ENCODE results near the gene ZC3H4. TPM values are rescaled to one million over a fixed set of nuclear protein-coding genes. Genes with fewer than 3 reads are reported as not detected.
A peak's percentile ranks its signal among the peaks of the same experiment; 100 is the strongest.

The ZC3H4 gene
- total and polyA plus RNA-seq, 11 donors, result 9.6 to 35.0 (median 22.9) TPM

GRCh38 chr19:47158367-47158791 is 44.8 kb upstream of the ZC3H4 start:
- Histone ChIP-seq H3K4me3 (peak overlapping the region in 4 of 12 donors; percentile 1 to 29 (median 5)), H3K9me3 (no peaks in the 10 kb centered on the region), H3K27ac (peak overlapping the region; percentile 67 to 92 (median 86)), H3K27me3 (no peaks in the 10 kb centered on the region), H3K4me1 (peaks cover 20 to 60% (median 43%) of the 10 kb centered on the region in 12 donors), H3K36me3 (peaks cover 0 to 48% (median 37%) of the 10 kb centered on the region in 9 donors)
- TF ChIP-seq CTCF (IDR thresholded peaks at IDR 0.05), result no peak
- TF ChIP-seq POLR2A (IDR thresholded peaks at IDR 0.05), result no peak
- DNase-seq (peak in 2 of 5 donors; percentile 18 to 23), ATAC-seq (peak in 3 of 4 donors; percentile 33 to 46 (median 35))
- intact Hi-C loops (cut with DNase I), result loop anchor here in 8 of 10 donors (5.0 to 10.0 kb wide), 6 partner anchors 34 to 69 kb away; no protein-coding TSS in a partner anchor
- 38 to 46% (median 42%) methylated on average over 8 of the region's 8 CpGs for WGBS, 4 donors

- Histone ChIP-seq H3K4me1 (peaks cover 20 to 59% (median 43%) of the 10 kb centered on the region in 12 donors), H3K9me3 (no peaks in the 10 kb centered on the region), H3K4me3 (peak overlapping the region in 4 of 12 donors; percentile 1 to 29 (median 5)), H3K27me3 (no peaks in the 10 kb centered on the region), H3K27ac (peak overlapping the region; percentile 67 to 92 (median 86)), H3K36me3 (peaks cover 0 to 55% (median 42%) of the 10 kb centered on the region in 9 donors)
- TF ChIP-seq CTCF (IDR thresholded peaks at IDR 0.05) (peak in 1 of 12 donors; percentile 18), POLR2A (IDR thresholded peaks at IDR 0.05) (no peak)
- DNase-seq (peak; percentile 59 to 73 (median 66)), ATAC-seq (peak; percentile 54 to 79 (median 74))
- 18 to 26% (median 20%) methylated on average over 10 of the region's 10 CpGs for WGBS, 4 donors
- intact Hi-C loops (cut with DNase I), result loop anchor here in 8 of 10 donors (5.0 to 10.0 kb wide), 6 partner anchors 35 to 70 kb away; no protein-coding TSS in a partner anchor
Observed at GRCh38 chr19:47157431-47158321, 44.1 kb upstream of the ZC3H4 start.

GRCh38 chr19:47156861-47157430 is 43.4 kb upstream of the ZC3H4 start:
- ATAC-seq (no peak), DNase-seq (no peak)
- intact Hi-C loops (cut with DNase I), result loop anchor here in 8 of 10 donors (5.0 to 10.0 kb wide), 6 partner anchors 35 to 70 kb away; no protein-coding TSS in a partner anchor
- WGBS, 4 donors, result 63 to 75% (median 71%) methylated on average over 7 of the region's 7 CpGs
- Histone ChIP-seq H3K36me3 (peaks cover 0 to 59% (median 47%) of the 10 kb centered on the region in 9 donors), H3K4me1 (peaks cover 20 to 55% (median 41%) of the 10 kb centered on the region in 12 donors), H3K27ac (peak overlapping the region; percentile 67 to 92 (median 86)), H3K9me3 (no peaks in the 10 kb centered on the region), H3K4me3 (no peak overlapping the region), H3K27me3 (no peaks in the 10 kb centered on the region)
- no peak for TF ChIP-seq CTCF (IDR thresholded peaks at IDR 0.05)
- no peak for TF ChIP-seq POLR2A (IDR thresholded peaks at IDR 0.05)

All from heart left ventricle (tissue), 16 donors.